Endothelial cell of umbilical vein (primary cell): ENCODE data around the gene IGSF10.

Source experiments
- POLR2A ChIP-seq: IDR thresholded peaks from 2 replicates; pipeline ENCODE4 v1.6.1; 2012; ENCODE audit warnings: low read depth, mild to moderate bottlenecking, control low read depth, low read length
- TF ChIP-seq, protein P1 (sequence below), 2 donors: IDR thresholded peaks; 1 replicate in 1 of 2; 2 replicates in 1 of 2; pipeline ENCODE4 v1.5.1; 2011; ENCODE audit warnings: low read length in 2 of 2, mild to moderate bottlenecking in 2 of 2, moderate library complexity in 2 of 2, control low read depth in 1 of 2, inconsistent platforms in 1 of 2, low read depth in 1 of 2; ENCODE audit not compliant: insufficient read depth in 1 of 2; ENCODE audit errors: extremely low read depth in 1 of 2

DNA sequence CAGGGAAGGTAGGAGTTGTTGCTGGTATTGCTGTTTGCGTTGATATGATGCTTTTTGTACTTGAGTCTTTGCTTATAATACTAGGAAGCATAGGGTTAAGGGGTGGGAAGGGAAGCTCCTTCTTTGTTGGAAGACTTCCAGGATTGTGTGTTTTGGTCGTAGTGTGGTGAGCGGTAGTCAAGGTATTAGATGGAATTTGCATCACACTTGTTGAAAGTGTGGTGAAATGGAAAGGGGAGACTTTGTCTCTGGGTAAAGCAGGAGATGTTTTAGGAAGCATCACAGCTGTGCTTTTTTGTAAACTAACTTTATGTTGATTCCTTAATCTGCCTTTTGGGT lies 14.9 kb downstream of the IGSF10 start:
- TF ChIP-seq POLR2A: no peak
- TF ChIP-seq, protein P1, sequence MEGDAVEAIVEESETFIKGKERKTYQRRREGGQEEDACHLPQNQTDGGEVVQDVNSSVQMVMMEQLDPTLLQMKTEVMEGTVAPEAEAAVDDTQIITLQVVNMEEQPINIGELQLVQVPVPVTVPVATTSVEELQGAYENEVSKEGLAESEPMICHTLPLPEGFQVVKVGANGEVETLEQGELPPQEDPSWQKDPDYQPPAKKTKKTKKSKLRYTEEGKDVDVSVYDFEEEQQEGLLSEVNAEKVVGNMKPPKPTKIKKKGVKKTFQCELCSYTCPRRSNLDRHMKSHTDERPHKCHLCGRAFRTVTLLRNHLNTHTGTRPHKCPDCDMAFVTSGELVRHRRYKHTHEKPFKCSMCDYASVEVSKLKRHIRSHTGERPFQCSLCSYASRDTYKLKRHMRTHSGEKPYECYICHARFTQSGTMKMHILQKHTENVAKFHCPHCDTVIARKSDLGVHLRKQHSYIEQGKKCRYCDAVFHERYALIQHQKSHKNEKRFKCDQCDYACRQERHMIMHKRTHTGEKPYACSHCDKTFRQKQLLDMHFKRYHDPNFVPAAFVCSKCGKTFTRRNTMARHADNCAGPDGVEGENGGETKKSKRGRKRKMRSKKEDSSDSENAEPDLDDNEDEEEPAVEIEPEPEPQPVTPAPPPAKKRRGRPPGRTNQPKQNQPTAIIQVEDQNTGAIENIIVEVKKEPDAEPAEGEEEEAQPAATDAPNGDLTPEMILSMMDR (IDR thresholded peaks at IDR 0.05; ENCODE audit: extremely low read depth in 1 of 2, insufficient read depth in 1 of 2, low read depth in 1 of 2, low read length in 2 of 2): no peak
